ENCODE results near the gene RRAGA. TPM values are rescaled to one million over a fixed set of nuclear protein-coding genes. Genes with fewer than 3 reads are reported as not detected.
"Not testable (repeated sequence)": the region's sequence is repeated elsewhere in the genome, so short reads cannot be mapped to it uniquely, and the experiment has no call there.

The RRAGA gene
- total RNA-seq, 1 experiment from 2014 or later: 44.2 TPM

GRCh38 chr9:19036611-19037010 is 12.6 kb upstream of the RRAGA start:
- Histone ChIP-seq H3K27ac (no peak overlapping the region), H3K4me3 (no peak overlapping the region), H3K27me3 (no peaks in the 10 kb centered on the region), H3K36me3 (no peaks in the 10 kb centered on the region), H3K4me1 (no peaks in the 10 kb centered on the region), H3K9me3 (replicated peaks) (no peaks in the 10 kb centered on the region)
- DNase-seq: peak in 1 of 2 experiments; percentile 11

DNA sequence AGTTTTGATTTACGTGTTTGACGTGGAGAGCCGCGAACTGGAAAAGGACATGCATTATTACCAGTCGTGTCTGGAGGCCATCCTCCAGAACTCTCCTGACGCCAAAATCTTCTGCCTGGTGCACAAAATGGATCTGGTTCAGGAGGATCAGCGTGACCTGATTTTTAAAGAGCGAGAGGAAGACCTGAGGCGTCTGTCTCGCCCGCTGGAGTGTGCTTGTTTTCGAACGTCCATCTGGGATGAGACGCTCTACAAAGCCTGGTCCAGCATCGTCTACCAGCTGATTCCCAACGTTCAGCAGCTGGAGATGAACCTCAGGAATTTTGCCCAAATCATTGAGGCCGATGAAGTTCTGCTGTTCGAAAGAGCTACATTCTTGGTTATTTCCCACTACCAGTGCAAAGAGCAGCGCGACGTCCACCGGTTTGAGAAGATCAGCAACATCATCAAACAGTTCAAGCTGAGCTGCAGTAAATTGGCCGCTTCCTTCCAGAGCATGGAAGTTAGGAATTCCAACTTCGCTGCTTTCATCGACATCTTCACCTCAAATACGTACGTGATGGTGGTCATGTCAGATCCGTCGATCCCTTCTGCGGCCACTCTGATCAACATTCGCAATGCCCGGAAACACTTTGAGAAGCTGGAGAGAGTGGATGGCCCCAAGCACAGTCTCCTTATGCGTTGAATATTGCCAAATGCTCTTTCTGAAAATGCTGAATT is 850 bp downstream of the RRAGA start:
- Histone ChIP-seq H3K27ac (peak overlapping the region; percentile 58), H3K4me3 (peak overlapping the region; percentile 84), H3K9me3 (replicated peaks) (no peaks in the 10 kb centered on the region), H3K36me3 (no peaks in the 10 kb centered on the region), H3K27me3 (no peaks in the 10 kb centered on the region), H3K4me1 (no peaks in the 10 kb centered on the region)
- peak; percentile 17 to 38 for DNase-seq

- H3K4me3 ChIP-seq: peak overlapping the region; percentile 84
- peak in 1 of 2 experiments; percentile 45 for DNase-seq
- H3K36me3 ChIP-seq: no peaks in the 10 kb centered on the region; the same call in 1 of the 2 replicates
- H3K9me3 ChIP-seq (replicated peaks): no peaks in the 10 kb centered on the region
- H3K4me1 ChIP-seq: no peaks in the 10 kb centered on the region
- H3K27ac ChIP-seq: no peak overlapping the region
- H3K27me3 ChIP-seq: no peaks in the 10 kb centered on the region
Observed at GRCh38 chr9:19050637-19051591, 1.7 kb downstream of the RRAGA start.

GRCh38 chr9:19057033-19057432 is 7.8 kb downstream of the RRAGA start:
- no peak overlapping the region for H3K4me3 ChIP-seq
- H3K27me3 ChIP-seq: no peaks in the 10 kb centered on the region
- no peaks in the 10 kb centered on the region for H3K4me1 ChIP-seq
- no peak for DNase-seq
- no peaks in the 10 kb centered on the region for H3K9me3 ChIP-seq (replicated peaks)
- peaks cover 46% of the 10 kb centered on the region for H3K36me3 ChIP-seq
- no peak overlapping the region for H3K27ac ChIP-seq

DNA sequence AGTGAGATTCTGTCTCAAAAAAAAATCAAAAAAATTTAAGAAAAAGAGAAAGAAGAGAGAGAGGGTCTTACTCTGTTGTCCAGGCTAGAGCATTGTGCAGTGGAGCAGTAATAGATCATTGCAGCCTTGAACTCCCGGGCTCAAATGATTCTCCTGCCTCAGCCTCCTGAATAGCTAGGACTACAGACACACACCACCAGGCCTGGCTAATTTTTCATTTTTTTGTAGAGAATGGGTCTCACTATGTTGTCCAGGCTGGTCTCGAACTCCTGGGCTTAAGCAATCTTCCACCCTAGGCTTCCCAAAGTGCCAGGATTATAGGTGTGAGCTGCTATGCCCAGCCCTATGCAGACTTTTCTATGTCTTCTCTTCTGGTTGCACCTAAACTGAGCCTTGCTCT is 25.0 kb downstream of the RRAGA start:
- Histone ChIP-seq H3K27ac (no peak overlapping the region), H3K4me1 (no peaks in the 10 kb centered on the region), H3K36me3 (peaks cover 56% of the 10 kb centered on the region), H3K4me3 (no peak overlapping the region), H3K9me3 (replicated peaks) (no peaks in the 10 kb centered on the region), H3K27me3 (no peaks in the 10 kb centered on the region)
- DNase-seq: no peak

DNA sequence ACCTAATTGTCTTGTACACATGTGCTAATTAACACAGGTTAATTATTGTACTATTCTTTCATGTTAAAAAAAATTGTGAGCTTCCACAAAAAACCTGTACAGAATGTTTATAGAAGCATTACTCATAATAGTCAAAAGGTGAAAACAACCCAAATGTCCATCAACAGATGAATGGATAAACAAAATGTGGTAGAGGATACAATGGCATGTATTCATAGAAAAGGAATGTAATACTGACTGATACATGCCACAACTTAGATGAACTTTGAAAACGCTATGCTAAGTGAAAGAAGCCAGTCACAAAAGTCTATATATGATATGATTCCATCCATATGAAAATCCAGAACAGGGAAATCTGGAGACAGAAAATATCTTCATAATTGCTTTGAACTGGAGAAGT is 25.6 kb downstream of the RRAGA start:
- Histone ChIP-seq H3K27ac (no peak overlapping the region), H3K36me3 (peaks cover 53% of the 10 kb centered on the region), H3K4me1 (no peaks in the 10 kb centered on the region), H3K9me3 (replicated peaks) (no peaks in the 10 kb centered on the region), H3K4me3 (no peak overlapping the region), H3K27me3 (no peaks in the 10 kb centered on the region)
- DNase-seq: no peak

- Histone ChIP-seq H3K27ac (no peak overlapping the region), H3K9me3 (replicated peaks) (no peaks in the 10 kb centered on the region), H3K27me3 (no peaks in the 10 kb centered on the region), H3K36me3 (peaks cover 62% of the 10 kb centered on the region), H3K4me3 (no peak overlapping the region), H3K4me1 (no peaks in the 10 kb centered on the region)
- DNase-seq: peak in 1 of 2 experiments; percentile 5
Observed at GRCh38 chr9:19085295-19085694, 36.1 kb downstream of the RRAGA start.

DNA sequence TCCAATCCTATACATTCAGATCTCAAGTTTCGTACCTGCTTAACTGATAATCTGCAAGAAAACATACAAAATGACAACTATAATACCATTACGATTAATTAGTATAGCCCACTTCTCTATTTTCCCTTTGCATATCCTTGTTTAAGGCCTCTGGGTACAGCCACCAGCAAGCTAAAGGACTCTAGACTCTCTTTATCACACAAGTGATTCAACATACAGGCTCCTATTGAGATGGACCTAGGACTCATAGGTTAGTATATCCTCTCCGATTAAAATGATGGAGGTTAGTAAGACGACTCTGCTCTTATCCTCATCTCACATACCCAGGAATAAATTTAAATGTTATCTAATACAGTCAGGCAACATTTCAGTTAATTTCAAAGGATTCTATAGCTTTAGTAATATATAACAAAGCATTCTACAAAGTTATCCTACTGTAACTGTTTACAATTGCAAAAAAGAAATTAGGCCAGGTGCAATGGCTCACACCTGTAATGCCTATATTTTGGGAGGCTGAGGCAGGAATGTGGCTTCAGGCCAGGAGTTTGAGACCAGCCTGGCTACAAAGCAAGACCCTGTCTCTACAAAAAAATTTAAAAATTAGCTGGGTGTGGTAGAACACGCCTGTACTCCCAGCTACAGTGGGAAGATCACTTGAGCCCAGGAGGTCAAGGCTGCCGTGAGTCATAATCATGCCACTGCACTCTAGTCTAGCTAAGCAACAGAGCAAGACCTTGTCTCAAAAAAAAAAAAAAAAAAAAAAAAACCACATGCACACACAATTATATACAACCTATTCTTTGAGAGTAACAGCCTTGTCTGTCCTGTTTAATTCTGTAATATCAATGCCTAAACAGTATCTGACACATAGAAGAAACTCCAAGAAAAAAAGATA is 38.1 kb downstream of the RRAGA start:
- H3K4me1 ChIP-seq: no peaks in the 10 kb centered on the region
- H3K4me3 ChIP-seq: no peak overlapping the region
- H3K36me3 ChIP-seq: peaks cover 60% of the 10 kb centered on the region
- no peak for DNase-seq
- no peaks in the 10 kb centered on the region for H3K9me3 ChIP-seq (replicated peaks)
- no peaks in the 10 kb centered on the region for H3K27me3 ChIP-seq
- no peak overlapping the region for H3K27ac ChIP-seq

DNA sequence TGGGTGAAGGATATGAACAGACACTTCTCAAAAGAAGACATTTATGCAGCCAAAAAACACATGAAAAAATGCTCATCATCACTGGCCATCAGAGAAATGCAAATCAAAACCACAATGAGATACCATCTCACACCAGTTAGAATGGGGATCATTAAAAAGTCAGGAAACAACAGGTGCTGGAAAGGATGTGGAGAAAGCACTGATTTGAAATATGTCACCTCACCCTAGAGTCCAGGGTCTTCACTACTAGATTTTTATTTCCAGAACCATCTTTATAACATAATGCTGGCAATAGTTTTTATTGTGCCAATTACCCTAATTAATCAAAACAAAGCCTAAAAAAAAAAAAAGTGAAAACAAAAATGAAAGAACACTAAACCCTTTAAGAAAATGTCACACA is 48.2 kb downstream of the RRAGA start:
- not testable (repeated sequence) for H3K27me3 ChIP-seq; H3K27ac ChIP-seq; H3K4me3 ChIP-seq; H3K9me3 ChIP-seq (replicated peaks); DNase-seq
- peaks cover 14% of the 10 kb centered on the region for H3K4me1 ChIP-seq
- peaks cover 43% of the 10 kb centered on the region for H3K36me3 ChIP-seq

Other genes starting within 250 kb of the RRAGA start
- not detected in 2 replicates for gene SAXO1, start 16.2 kb upstream of the RRAGA start, total RNA-seq (2014; rRNA removed; shearing (Covaris generic))
- gene HAUS6, start 53.5 kb downstream of the RRAGA start, total RNA-seq (2014; rRNA removed; shearing (Covaris generic)): 44.7 and 49.7 TPM in 2 replicates
- 27.1 and 30.7 TPM in 2 replicates for gene PLIN2, start 78.1 kb downstream of the RRAGA start, total RNA-seq (2014; rRNA removed; shearing (Covaris generic))
- gene DENND4C, start 181.3 kb downstream of the RRAGA start, total RNA-seq (2014; rRNA removed; shearing (Covaris generic)): 16.5 and 17.4 TPM in 2 replicates

All from SJCRH30 (cell line).